Activated naive CD8-positive, alpha-beta T cell treated with anti-CD3 and anti-CD28 coated beads, Interleukin-2, amount 10 ng/mL, durations not matched to agents 7 days and 5 days (primary cell): ENCODE measurements around the gene HELZ. TPM values are rescaled to one million over a fixed set of nuclear protein-coding genes. Genes with fewer than 3 reads are reported as not detected.
A peak's percentile ranks its signal among the peaks of the same experiment; 100 is the strongest.
"Not testable (repeated sequence)": the region's sequence is repeated elsewhere in the genome, so short reads cannot be mapped to it uniquely, and the experiment has no call there.

Source experiments
- ATAC-seq: fragments of 150-1000 bp; cut with Tn5 transposase; one replicate; pipeline ENCODE4 v1.10.0; 2021; ENCODE audit warnings: low read depth, moderate library complexity
- POLR2A ChIA-PET: fragments of 350-600 bp; sonication (Branson Sonifier 250); formaldehyde crosslinking; loops from one replicate; lab custom pipeline; 2021; ENCODE audit warnings: antibody characterized with exemption; lab: Charles Lee
- DNase-seq: peaks from one replicate; pipeline ENCODE4 v3.0.0; 2021
- H3K27ac Mint-ChIP-seq: one replicate; pipeline ENCODE4 v1.8.0; 2022; ENCODE audit warnings: mild to moderate bottlenecking, mixed read lengths
- H3K27me3 Mint-ChIP-seq: one replicate; pipeline ENCODE4 v1.8.0; 2022; ENCODE audit warnings: mild to moderate bottlenecking, moderate library complexity, mixed read lengths
- H3K36me3 Mint-ChIP-seq: one replicate; pipeline ENCODE4 v1.8.0; 2021; ENCODE audit warnings: mild to moderate bottlenecking, mixed read lengths
- H3K4me1 Mint-ChIP-seq: one replicate; pipeline ENCODE4 v1.8.0; 2021; ENCODE audit warnings: mixed read lengths
- H3K4me3 Mint-ChIP-seq: one replicate; pipeline ENCODE4 v1.8.0; 2022; ENCODE audit warnings: mild to moderate bottlenecking, moderate library complexity, mixed read lengths
- H3K9me3 Mint-ChIP-seq: one replicate; pipeline ENCODE4 v1.8.0; 2021; ENCODE audit warnings: mixed read lengths
- total RNA-seq, 2 experiments: library from RNA; stranded (reverse); gene quantifications; one replicate each; pipeline ENCODE4 v1.2.3, GENCODE V29; 2021

HELZ gene
- total RNA-seq, 2 experiments from 2014 or later: 84.8 to 86.2 TPM

DNA sequence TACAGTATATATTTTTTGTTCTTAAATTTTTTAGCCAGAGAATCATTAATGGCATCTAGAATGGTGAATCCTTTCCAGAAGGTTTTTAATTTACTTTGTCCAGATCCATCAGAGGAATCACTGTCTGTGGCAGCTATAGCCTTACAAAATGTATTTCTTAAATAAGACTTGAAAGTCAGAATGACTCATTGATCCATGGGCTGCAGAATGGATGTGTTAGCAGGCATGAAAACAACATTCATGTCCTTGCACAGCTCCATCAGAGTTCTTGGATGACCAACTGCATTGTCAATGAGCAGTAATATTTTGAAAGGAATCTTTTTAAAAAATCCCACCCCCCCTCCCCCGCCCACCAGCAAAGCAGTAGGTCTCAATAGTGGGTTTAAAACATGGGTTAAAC is 149.2 kb downstream of the HELZ start:
- Mint-ChIP-seq H3K4me1 (peaks cover 7% of the 10 kb centered on the region), H3K36me3 (peaks cover 42% of the 10 kb centered on the region), H3K9me3 (peaks cover 2% of the 10 kb centered on the region), H3K4me3 (no peak overlapping the region), H3K27ac (no peak overlapping the region), H3K27me3 (no peaks in the 10 kb centered on the region)
- POLR2A ChIA-PET: no interaction called here
- DNase-seq: no peak
- ATAC-seq: no peak

GRCh38 chr17:67095291-67095690 is 149.7 kb downstream of the HELZ start:
- POLR2A ChIA-PET, H3K9me3 Mint-ChIP-seq, DNase-seq, H3K4me1 Mint-ChIP-seq, H3K27me3 Mint-ChIP-seq, ATAC-seq, H3K4me3 Mint-ChIP-seq, H3K27ac Mint-ChIP-seq: not testable (repeated sequence)
- H3K36me3 Mint-ChIP-seq: peaks cover 41% of the 10 kb centered on the region

DNA sequence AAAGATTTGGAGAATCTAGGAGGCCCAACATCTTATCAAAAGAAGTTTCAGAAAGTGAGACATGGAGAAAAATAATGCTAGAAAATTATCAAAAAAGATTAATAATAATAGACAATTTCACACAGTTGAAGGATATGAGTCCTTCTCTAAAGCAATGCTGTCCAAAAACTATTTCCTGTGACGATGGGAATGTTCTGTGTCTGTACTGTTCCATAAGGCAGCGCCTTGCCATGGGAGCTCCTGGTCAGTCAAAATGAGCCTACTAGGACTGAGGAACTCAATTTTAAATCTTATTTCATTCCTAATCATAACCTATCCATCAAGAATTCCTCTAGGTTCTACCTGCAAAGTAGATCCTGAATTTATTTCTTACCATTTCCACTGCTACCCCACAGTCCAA is 151.6 kb downstream of the HELZ start:
- H3K27me3 Mint-ChIP-seq: no peaks in the 10 kb centered on the region
- peaks cover 5% of the 10 kb centered on the region for H3K9me3 Mint-ChIP-seq
- no peak overlapping the region for H3K27ac Mint-ChIP-seq
- H3K4me3 Mint-ChIP-seq: no peak overlapping the region
- H3K36me3 Mint-ChIP-seq: peaks cover 44% of the 10 kb centered on the region
- peaks cover 10% of the 10 kb centered on the region for H3K4me1 Mint-ChIP-seq
- no peak for DNase-seq
- no peak for ATAC-seq
- POLR2A ChIA-PET: interaction anchor here (0.6 kb wide), 1 partner anchor 16 kb away, joined by 4 read pairs; no protein-coding TSS in a partner anchor

GRCh38 chr17:67092710-67093109 is 152.3 kb downstream of the HELZ start:
- H3K36me3 Mint-ChIP-seq: peaks cover 42% of the 10 kb centered on the region
- H3K27ac Mint-ChIP-seq, H3K27me3 Mint-ChIP-seq, DNase-seq, ATAC-seq, H3K9me3 Mint-ChIP-seq, H3K4me3 Mint-ChIP-seq: not testable (repeated sequence)
- H3K4me1 Mint-ChIP-seq: peaks cover 11% of the 10 kb centered on the region
- POLR2A ChIA-PET: interaction anchor here (0.6 kb wide), 1 partner anchor 16 kb away, joined by 4 read pairs; no protein-coding TSS in a partner anchor

GRCh38 chr17:67092291-67092690 is 152.7 kb downstream of the HELZ start:
- POLR2A ChIA-PET: no interaction called here
- no peak overlapping the region for H3K27ac Mint-ChIP-seq

DNA sequence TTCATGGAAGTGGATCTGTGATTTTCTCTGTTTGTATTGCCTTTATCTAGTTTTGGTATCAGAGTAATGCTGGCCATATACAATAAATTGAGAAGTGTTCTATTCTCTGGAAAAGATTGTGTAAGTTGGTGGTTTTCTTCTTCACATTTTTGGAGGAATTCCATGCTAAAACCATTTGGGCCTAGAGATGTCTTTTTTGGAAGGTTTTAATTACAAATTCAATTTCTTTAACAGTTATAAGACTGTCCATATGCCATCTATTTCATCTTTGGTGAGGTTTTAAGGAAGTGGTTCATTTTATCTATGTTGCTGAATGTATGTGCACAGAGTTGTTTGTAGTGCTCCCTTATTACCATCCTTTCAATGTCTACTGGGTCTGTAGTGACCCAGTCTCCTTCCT is 154.7 kb downstream of the HELZ start:
- Mint-ChIP-seq H3K27me3 (no peaks in the 10 kb centered on the region), H3K4me3 (no peak overlapping the region), H3K36me3 (peaks cover 40% of the 10 kb centered on the region), H3K27ac (no peak overlapping the region), H3K4me1 (peaks cover 11% of the 10 kb centered on the region), H3K9me3 (peaks cover 5% of the 10 kb centered on the region)
- ATAC-seq: no peak
- DNase-seq: no peak
- POLR2A ChIA-PET: no interaction called here

More at GRCh38 chr17:67092291-67092690, 152.7 kb downstream of the HELZ start:
- no peak for DNase-seq
- no peaks in the 10 kb centered on the region for H3K27me3 Mint-ChIP-seq
- H3K4me1 Mint-ChIP-seq: peaks cover 11% of the 10 kb centered on the region
- no peak for ATAC-seq
- peaks cover 39% of the 10 kb centered on the region for H3K36me3 Mint-ChIP-seq
- H3K9me3 Mint-ChIP-seq: peaks cover 5% of the 10 kb centered on the region
- H3K4me3 Mint-ChIP-seq: no peak overlapping the region

GRCh38 chr17:67088639-67089038 is 156.4 kb downstream of the HELZ start:
- POLR2A ChIA-PET: no interaction called here
- H3K36me3 Mint-ChIP-seq: peaks cover 33% of the 10 kb centered on the region

DNA sequence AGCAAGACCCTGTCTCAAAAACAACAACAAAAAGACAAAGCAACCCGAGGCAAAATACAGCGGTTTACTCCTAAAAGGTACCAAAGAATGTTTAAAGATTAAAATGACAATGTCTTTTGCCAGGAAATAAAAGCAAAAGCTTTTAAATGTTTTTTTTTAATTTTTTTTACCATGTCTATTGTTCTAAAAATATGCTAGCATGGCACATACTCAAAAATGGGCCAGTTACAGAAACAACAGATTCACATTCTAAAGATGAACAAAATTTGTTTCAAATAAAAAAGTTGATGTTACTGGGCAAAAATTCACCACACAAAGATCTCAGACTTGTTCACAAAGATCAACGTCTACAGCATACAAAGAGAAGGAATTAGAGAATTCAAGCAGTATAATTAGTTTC is 159.6 kb downstream of the HELZ start:
- Mint-ChIP-seq H3K9me3 (peaks cover 5% of the 10 kb centered on the region), H3K4me1 (peaks cover 27% of the 10 kb centered on the region), H3K36me3 (peaks cover 27% of the 10 kb centered on the region), H3K27ac (no peak overlapping the region), H3K27me3 (no peaks in the 10 kb centered on the region), H3K4me3 (no peak overlapping the region)
- no peak for ATAC-seq
- POLR2A ChIA-PET: no interaction called here
- DNase-seq: no peak

More at GRCh38 chr17:67088639-67089038, 156.4 kb downstream of the HELZ start:
- H3K4me3 Mint-ChIP-seq: no peak overlapping the region
- no peaks in the 10 kb centered on the region for H3K27me3 Mint-ChIP-seq
- ATAC-seq (no peak), DNase-seq (no peak)
- peaks cover 5% of the 10 kb centered on the region for H3K9me3 Mint-ChIP-seq
- peaks cover 10% of the 10 kb centered on the region for H3K4me1 Mint-ChIP-seq
- no peak overlapping the region for H3K27ac Mint-ChIP-seq

- ATAC-seq: peak; percentile 82
- H3K9me3 Mint-ChIP-seq: no peaks in the 10 kb centered on the region
- H3K4me3 Mint-ChIP-seq: peak overlapping the region; percentile 69
- POLR2A ChIA-PET: no interaction called here
- peak overlapping the region; percentile 84 for H3K27ac Mint-ChIP-seq
- H3K36me3 Mint-ChIP-seq: peaks cover 17% of the 10 kb centered on the region
- no peaks in the 10 kb centered on the region for H3K27me3 Mint-ChIP-seq
- DNase-seq: no peak
- H3K4me1 Mint-ChIP-seq: peaks cover 19% of the 10 kb centered on the region
Measured at GRCh38 chr17:67082107-67082506, 162.9 kb downstream of the HELZ start.

GRCh38 chr17:67080804-67081203 is 164.2 kb downstream of the HELZ start:
- POLR2A ChIA-PET: no interaction called here
- no peaks in the 10 kb centered on the region for H3K27me3 Mint-ChIP-seq
- peaks cover 19% of the 10 kb centered on the region for H3K4me1 Mint-ChIP-seq
- peak overlapping the region; percentile 12 for H3K4me3 Mint-ChIP-seq
- peak; percentile 24 for ATAC-seq
- H3K9me3 Mint-ChIP-seq: no peaks in the 10 kb centered on the region
- no peak overlapping the region for H3K27ac Mint-ChIP-seq
- DNase-seq: no peak
- H3K36me3 Mint-ChIP-seq: peaks cover 15% of the 10 kb centered on the region

DNA sequence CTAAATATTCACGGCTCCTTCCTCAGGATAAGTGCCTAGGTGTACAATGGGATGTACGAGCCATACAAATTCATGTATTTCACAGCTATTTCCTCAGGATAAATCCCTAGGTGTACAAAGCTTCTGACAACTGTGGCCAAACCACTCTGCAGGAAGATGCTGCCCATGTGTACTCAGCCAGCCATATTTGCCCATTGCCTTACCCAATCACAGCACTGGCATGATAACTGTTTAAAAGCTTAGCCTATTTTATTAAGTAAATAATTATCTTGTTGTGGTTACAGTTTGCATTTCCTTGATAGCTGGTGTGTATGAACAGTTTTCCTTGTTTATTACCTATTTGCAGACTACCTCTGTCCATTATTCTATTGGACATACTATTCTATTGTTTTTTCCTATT is 165.5 kb downstream of the HELZ start:
- Mint-ChIP-seq H3K27ac (no peak overlapping the region), H3K4me3 (no peak overlapping the region), H3K27me3 (no peaks in the 10 kb centered on the region), H3K9me3 (no peaks in the 10 kb centered on the region), H3K4me1 (peaks cover 20% of the 10 kb centered on the region), H3K36me3 (peaks cover 11% of the 10 kb centered on the region)
- POLR2A ChIA-PET: interaction anchor here (0.6 kb wide), 1 partner anchor 897 kb away, joined by 4 read pairs; no protein-coding TSS in a partner anchor
- ATAC-seq: no peak
- DNase-seq: no peak

- POLR2A ChIA-PET: interaction anchor here (0.7 kb wide), 1 partner anchor 1080 kb away, joined by 3 read pairs; no protein-coding TSS in a partner anchor
- no peak overlapping the region for H3K4me3 Mint-ChIP-seq
Measured at GRCh38 chr17:67078292-67078691, 166.7 kb downstream of the HELZ start.

DNA sequence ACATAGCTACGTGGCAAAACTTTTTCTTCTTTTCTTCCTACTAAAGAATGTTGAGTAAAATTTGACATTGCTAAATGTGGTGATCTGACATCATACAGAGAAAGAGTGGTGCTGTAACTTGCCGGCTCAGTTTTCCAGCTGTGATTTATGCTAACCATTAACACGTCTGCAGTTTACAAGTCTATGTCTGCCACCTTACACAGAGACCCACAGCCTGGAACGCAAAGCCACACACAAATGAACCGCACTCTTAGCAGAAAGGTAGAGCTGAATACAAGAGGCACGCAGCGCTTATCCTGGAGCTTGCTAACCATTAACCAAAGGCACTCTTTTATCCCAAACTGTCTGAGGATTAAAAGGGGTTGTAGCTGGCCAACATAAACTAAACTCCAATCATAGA is 168.7 kb downstream of the HELZ start:
- POLR2A ChIA-PET: no interaction called here
- no peaks in the 10 kb centered on the region for H3K27me3 Mint-ChIP-seq
- ATAC-seq: no peak
- no peak overlapping the region for H3K27ac Mint-ChIP-seq
- H3K9me3 Mint-ChIP-seq: no peaks in the 10 kb centered on the region
- no peak for DNase-seq
- peaks cover 8% of the 10 kb centered on the region for H3K4me1 Mint-ChIP-seq
- H3K4me3 Mint-ChIP-seq: no peak overlapping the region
- H3K36me3 Mint-ChIP-seq: peaks cover 26% of the 10 kb centered on the region

More at GRCh38 chr17:67078292-67078691, 166.7 kb downstream of the HELZ start:
- peak; percentile 14 for DNase-seq
- H3K27me3 Mint-ChIP-seq: no peaks in the 10 kb centered on the region
- H3K9me3 Mint-ChIP-seq: no peaks in the 10 kb centered on the region
- no peak overlapping the region for H3K27ac Mint-ChIP-seq
- H3K36me3 Mint-ChIP-seq: peaks cover 15% of the 10 kb centered on the region
- peaks cover 18% of the 10 kb centered on the region for H3K4me1 Mint-ChIP-seq
- ATAC-seq: no peak

DNA sequence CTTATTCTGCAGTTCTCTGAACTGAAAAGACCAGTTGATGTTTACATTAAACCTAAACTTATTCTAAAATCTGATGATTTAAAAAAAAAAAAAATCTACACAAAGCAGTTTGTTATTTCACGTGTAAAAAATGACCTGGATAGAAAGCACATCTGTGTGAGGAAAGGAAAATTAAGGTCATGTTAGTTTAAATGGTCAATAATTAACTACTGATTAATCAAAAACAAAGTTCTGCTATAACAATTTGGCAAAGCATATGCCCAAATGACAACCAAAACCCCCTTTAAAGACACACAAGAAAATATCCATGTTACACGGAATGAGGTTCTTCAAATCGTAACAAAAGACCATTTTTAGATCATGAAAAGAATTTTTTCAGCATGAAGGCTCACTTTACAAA is 170.2 kb downstream of the HELZ start:
- Mint-ChIP-seq H3K4me3 (no peak overlapping the region), H3K27ac (no peak overlapping the region), H3K36me3 (peaks cover 26% of the 10 kb centered on the region), H3K27me3 (no peaks in the 10 kb centered on the region), H3K4me1 (peaks cover 1% of the 10 kb centered on the region), H3K9me3 (no peaks in the 10 kb centered on the region)
- ATAC-seq (no peak), DNase-seq (no peak)
- POLR2A ChIA-PET: no interaction called here
